Sigmoid colon (tissue), 7 donors: ENCODE data around the gene EXOC5. TPM values are rescaled to one million over a fixed set of nuclear protein-coding genes. Genes with fewer than 3 reads are reported as not detected.

Source experiments
- DNase-seq: peaks from one replicate; pipeline ENCODE4 v3.0.0-alpha.2; 2019
- H3K27ac ChIP-seq, 4 donors: fragments of 200-600 bp; sonication (generic); one replicate each; pipeline ENCODE4 v1.5.1; 2016 to 2019; ENCODE audit warnings: mild to moderate bottlenecking in 1 of 4
- H3K27me3 ChIP-seq, 3 donors: fragments of 200-600 bp; sonication (generic); one replicate each; pipeline ENCODE4 v1.5.1; 2019; ENCODE audit warnings: mild to moderate bottlenecking in 1 of 3
- H3K36me3 ChIP-seq, 4 donors: fragments of 200-600 bp; sonication (generic); one replicate each; pipeline ENCODE4 v1.5.1; 2016 to 2019
- H3K4me1 ChIP-seq, 4 donors: fragments of 200-600 bp; sonication (generic); one replicate each; pipeline ENCODE4 v1.5.1; 2017 to 2019
- H3K4me3 ChIP-seq, 4 donors: fragments of 200-600 bp; sonication (generic); one replicate each; pipeline ENCODE4 v1.5.1; 2017 to 2019; ENCODE audit warnings: mild to moderate bottlenecking in 2 of 4, moderate library complexity in 1 of 4
- H3K9me3 ChIP-seq, 4 donors: fragments of 200-600 bp in 3 of 4; sonication (generic) in 3 of 4; one replicate each; pipeline versions ENCODE4 v1.5.1 to v1.6.1; 2013 to 2019
- EP300 ChIP-seq, 4 donors: sonication (generic); formaldehyde crosslinking; IDR thresholded peaks; one replicate each; pipeline ENCODE4 v1.6.1; 2017; ENCODE audit warnings: antibody characterized with exemption in 4 of 4
- POLR2A ChIP-seq, 2 donors: fragments of 450-650 bp; IDR thresholded peaks; one replicate each; pipeline ENCODE4 v1.6.1; 2016; ENCODE audit warnings: antibody characterized with exemption in 2 of 2, mild to moderate bottlenecking in 2 of 2, moderate library complexity in 2 of 2
- POLR2AphosphoS5 ChIP-seq, 4 donors: sonication (generic); formaldehyde crosslinking; IDR thresholded peaks; one replicate each; pipeline ENCODE4 v1.6.1; 2017; ENCODE audit warnings: antibody characterized with exemption in 4 of 4
- WGBS, 2 donors: extraction: QIAGEN DNeasy Blood & Tissue Kit; methylation state at CpG; one replicate each; pipeline ENCODE4 v1.1.7; 2013; 5-methylcytosine and 5-hydroxymethylcytosine counted together
- intact Hi-C: fragments of 100-400 bp; cut with DNase I; formaldehyde crosslinking; loops from one replicate; pipeline ENCODE4 v1.15.1; 2023
- polyA plus RNA-seq, 3 donors: library from polyadenylated mRNA; stranded (reverse); fragments of 200-250 nt; gene quantifications; one replicate each; pipeline ENCODE4 v1.2.3, GENCODE V29; 2013
- total RNA-seq, 4 donors: library from RNA; depleted of rRNA; stranded (reverse); fragments of >200 nt; gene quantifications; one replicate each; pipeline ENCODE4 v1.1.0, GENCODE V29; 2016
- TF ChIP-seq, protein P1 (sequence below), 4 experiments: fragments of 450-650 bp in 3 of 4; fragments of 200-600 bp in 1 of 4; IDR thresholded peaks; one replicate each; pipeline ENCODE4 v1.5.1; 2016 to 2019; ENCODE audit warnings: antibody characterized with exemption in 4 of 4, mild to moderate bottlenecking in 3 of 4, moderate library complexity in 2 of 4
- donor health status: healthy with polysubstance abuse.
- donor health status: Bipolar disorder and iron deficiency.
- donor health status: healthy.

The EXOC5 gene
- total and polyA plus RNA-seq, 7 donors, result 10.2 to 61.4 (median 48.2) TPM

GRCh38 chr14:57189070-57189469, 79.6 kb downstream of the EXOC5 start:
- H3K4me3 ChIP-seq, result no peak overlapping the region
- TF ChIP-seq POLR2AphosphoS5 (IDR thresholded peaks at IDR 0.05) (no peak), POLR2A (IDR thresholded peaks at IDR 0.05) (no peak), EP300 (IDR thresholded peaks at IDR 0.05) (no peak)
- TF ChIP-seq, protein P1, sequence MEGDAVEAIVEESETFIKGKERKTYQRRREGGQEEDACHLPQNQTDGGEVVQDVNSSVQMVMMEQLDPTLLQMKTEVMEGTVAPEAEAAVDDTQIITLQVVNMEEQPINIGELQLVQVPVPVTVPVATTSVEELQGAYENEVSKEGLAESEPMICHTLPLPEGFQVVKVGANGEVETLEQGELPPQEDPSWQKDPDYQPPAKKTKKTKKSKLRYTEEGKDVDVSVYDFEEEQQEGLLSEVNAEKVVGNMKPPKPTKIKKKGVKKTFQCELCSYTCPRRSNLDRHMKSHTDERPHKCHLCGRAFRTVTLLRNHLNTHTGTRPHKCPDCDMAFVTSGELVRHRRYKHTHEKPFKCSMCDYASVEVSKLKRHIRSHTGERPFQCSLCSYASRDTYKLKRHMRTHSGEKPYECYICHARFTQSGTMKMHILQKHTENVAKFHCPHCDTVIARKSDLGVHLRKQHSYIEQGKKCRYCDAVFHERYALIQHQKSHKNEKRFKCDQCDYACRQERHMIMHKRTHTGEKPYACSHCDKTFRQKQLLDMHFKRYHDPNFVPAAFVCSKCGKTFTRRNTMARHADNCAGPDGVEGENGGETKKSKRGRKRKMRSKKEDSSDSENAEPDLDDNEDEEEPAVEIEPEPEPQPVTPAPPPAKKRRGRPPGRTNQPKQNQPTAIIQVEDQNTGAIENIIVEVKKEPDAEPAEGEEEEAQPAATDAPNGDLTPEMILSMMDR (IDR thresholded peaks at IDR 0.05), result no peak
- WGBS, 2 donors, result 57 to 69% methylated on average over 7 of the region's 7 CpGs
- H3K4me1 ChIP-seq, result no peaks in the 10 kb centered on the region
- no peak for DNase-seq
- H3K27me3 ChIP-seq, result no peaks in the 10 kb centered on the region
- no peaks in the 10 kb centered on the region for H3K9me3 ChIP-seq
- no peaks in the 10 kb centered on the region for H3K36me3 ChIP-seq
- no peak overlapping the region for H3K27ac ChIP-seq
- intact Hi-C loops, result no loop called here

DNA sequence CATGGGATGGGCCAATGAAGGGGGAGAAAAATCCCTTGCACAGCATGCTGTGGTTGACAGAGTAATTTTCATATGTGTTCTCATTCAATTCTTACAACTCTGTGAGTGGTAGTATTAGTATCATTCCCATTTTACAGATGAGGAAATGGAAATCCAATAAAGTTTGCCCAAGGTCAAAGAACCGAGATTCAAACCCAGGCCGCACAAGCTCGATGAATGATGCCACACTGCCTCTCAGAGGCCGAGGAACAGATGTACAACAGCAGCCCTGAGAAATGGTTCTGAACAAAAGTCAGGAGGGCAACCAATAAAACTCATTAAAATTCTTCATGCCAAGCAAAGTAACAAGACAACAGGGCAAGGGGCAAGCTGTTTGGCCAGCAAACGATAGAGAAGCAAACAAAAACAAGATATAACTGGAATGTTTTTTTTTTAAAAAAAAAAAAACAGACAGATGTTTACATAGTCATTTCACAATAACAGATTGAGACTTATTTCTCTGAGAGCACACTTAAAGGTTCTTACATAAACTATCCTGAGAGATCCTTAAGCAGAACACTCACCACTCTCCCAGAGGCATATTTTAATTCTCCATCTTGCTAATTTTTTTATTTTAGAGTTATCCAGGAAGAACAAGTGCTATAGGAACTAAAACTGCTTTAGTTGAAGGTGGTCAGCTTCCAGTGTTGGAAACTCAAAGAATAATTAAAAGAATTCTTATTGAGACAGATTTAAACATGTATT, 85.8 kb downstream of the EXOC5 start:
- no peaks in the 10 kb centered on the region for H3K27me3 ChIP-seq
- no peaks in the 10 kb centered on the region for H3K4me1 ChIP-seq
- H3K4me3 ChIP-seq, result no peak overlapping the region
- intact Hi-C loops, result no loop called here
- H3K27ac ChIP-seq, result no peak overlapping the region
- DNase-seq, result no peak
- H3K9me3 ChIP-seq, result no peaks in the 10 kb centered on the region
- H3K36me3 ChIP-seq, result no peaks in the 10 kb centered on the region
- TF ChIP-seq, protein P1 (IDR thresholded peaks at IDR 0.05), result no peak
- TF ChIP-seq POLR2AphosphoS5 (IDR thresholded peaks at IDR 0.05) (no peak), POLR2A (IDR thresholded peaks at IDR 0.05) (no peak), EP300 (IDR thresholded peaks at IDR 0.05) (no peak)
- 9 to 18% methylated on average over 5 of the region's 5 CpGs for WGBS, 2 donors

DNA sequence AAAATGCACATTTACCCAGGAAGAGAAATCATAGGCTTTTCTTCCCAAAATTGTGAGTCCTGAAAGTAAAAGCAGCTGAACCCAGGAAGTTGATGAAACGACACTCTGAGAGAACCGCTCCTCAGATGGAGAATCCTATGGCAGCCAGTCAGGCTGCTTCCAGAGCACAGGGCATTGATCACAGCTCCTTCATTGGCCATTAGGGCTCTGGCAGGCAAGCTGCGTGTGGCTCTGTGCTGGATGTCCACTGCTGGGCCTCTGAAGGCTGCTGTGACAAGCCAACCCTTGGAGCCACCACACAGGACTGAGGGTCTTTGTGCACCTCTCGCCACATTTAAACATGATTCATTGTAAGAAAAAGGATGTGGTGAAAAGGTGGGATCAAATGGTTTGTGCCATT, 89.4 kb downstream of the EXOC5 start:
- Histone ChIP-seq H3K27ac (no peak overlapping the region), H3K9me3 (no peaks in the 10 kb centered on the region), H3K4me3 (no peak overlapping the region), H3K4me1 (no peaks in the 10 kb centered on the region), H3K27me3 (no peaks in the 10 kb centered on the region), H3K36me3 (no peaks in the 10 kb centered on the region)
- DNase-seq, result no peak
- no peak for TF ChIP-seq EP300 (IDR thresholded peaks at IDR 0.05)
- TF ChIP-seq POLR2AphosphoS5 (IDR thresholded peaks at IDR 0.05), result no peak
- TF ChIP-seq, protein P1 (IDR thresholded peaks at IDR 0.05), result no peak
- TF ChIP-seq POLR2A (IDR thresholded peaks at IDR 0.05), result no peak
- 74 to 83% methylated on average over 4 of the region's 4 CpGs for WGBS, 2 donors
- intact Hi-C loops, result no loop called here

- intact Hi-C loops, result no loop called here
- WGBS, 2 donors, result 80 to 90% methylated on average over 4 of the region's 4 CpGs
- no peak for TF ChIP-seq POLR2AphosphoS5 (IDR thresholded peaks at IDR 0.05)
- TF ChIP-seq EP300 (IDR thresholded peaks at IDR 0.05), result no peak
- TF ChIP-seq, protein P1 (IDR thresholded peaks at IDR 0.05), result no peak
- no peak for TF ChIP-seq POLR2A (IDR thresholded peaks at IDR 0.05)
Measured at GRCh38 chr14:57174466-57174865, 94.2 kb downstream of the EXOC5 start.

DNA sequence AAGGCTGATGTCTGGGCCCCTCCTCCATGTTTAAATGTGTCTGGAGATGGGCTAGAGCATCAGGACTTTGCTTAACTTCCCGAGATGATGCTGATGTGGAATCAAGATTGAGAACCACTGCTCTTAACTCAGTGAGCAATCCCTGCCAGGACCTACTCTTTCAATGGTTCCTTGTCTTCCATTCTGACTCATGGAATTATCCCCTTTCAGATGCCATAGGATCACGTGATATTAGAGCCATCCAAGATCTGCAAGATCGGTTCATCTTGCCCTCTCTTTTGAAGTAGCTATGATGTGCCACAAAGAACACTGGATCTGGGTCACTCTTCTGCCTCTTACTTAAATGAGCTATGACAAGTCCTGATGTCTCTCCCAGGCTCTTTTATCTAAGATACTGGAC, 96.8 kb downstream of the EXOC5 start:
- Histone ChIP-seq H3K4me3 (no peak overlapping the region), H3K27me3 (no peaks in the 10 kb centered on the region), H3K36me3 (no peaks in the 10 kb centered on the region), H3K9me3 (no peaks in the 10 kb centered on the region), H3K4me1 (no peaks in the 10 kb centered on the region), H3K27ac (no peak overlapping the region)
- intact Hi-C loops, result no loop called here
- WGBS, 2 donors, result 76 to 84% methylated on average over 3 of the region's 3 CpGs
- no peak for DNase-seq
- TF ChIP-seq, protein P1 (IDR thresholded peaks at IDR 0.05), result no peak
- TF ChIP-seq EP300 (IDR thresholded peaks at IDR 0.05) (no peak), POLR2AphosphoS5 (IDR thresholded peaks at IDR 0.05) (no peak), POLR2A (IDR thresholded peaks at IDR 0.05) (no peak)

More at GRCh38 chr14:57174466-57174865, 94.2 kb downstream of the EXOC5 start:
- no peaks in the 10 kb centered on the region for H3K36me3 ChIP-seq
- H3K9me3 ChIP-seq, result no peaks in the 10 kb centered on the region
- no peaks in the 10 kb centered on the region for H3K4me1 ChIP-seq
- no peak overlapping the region for H3K4me3 ChIP-seq
- H3K27me3 ChIP-seq, result no peaks in the 10 kb centered on the region
- H3K27ac ChIP-seq, result no peak overlapping the region
- no peak for DNase-seq
